GM11168 (cell line): Measurements from ENCODE around the gene LOC128125822.
"Not testable (repeated sequence)": the region's sequence is repeated elsewhere in the genome, so short reads cannot be mapped to it uniquely, and the experiment has no call there.

Experiments used
- in situ Hi-C: fragments of 300-500 bp; cut with MboI; formaldehyde crosslinking; loops from one replicate; pipeline ENCODE4 v1.12.0; 2022; ENCODE audit warnings: low sequenced_read_pairs; ENCODE audit not compliant: unreplicated experiment

The LOC128125822 gene

GRCh38 chr6:63572044-63572746 lies at the start of gene LOC128125822, which contains the start of gene PTP4A1:
LOC128125822 (plus strand) TSS chr6:63572480.
PTP4A1 (plus strand) TSS chr6:63572480; CDS start chr6:63576881, 4,401 bp downstream.
- in situ Hi-C loops: no loop called here

DNA sequence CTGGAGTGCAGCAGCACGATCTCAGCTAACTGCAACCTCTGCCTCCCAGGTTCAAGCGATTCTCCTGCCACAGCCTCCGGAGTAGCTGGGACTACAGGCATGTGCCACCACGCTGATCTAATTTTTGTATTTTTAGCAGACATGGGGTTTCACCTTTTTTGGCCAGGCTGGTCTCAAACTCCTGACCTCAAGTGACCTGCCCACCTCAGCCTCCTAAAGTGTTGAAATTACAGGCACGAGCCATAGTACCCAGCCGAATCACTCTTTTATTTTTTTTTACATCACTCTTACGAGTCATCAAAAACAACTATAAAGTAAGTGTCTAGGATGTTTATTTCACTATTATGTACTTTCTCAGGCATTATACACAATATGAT lies 49.4 kb upstream of the LOC128125822 start:
- in situ Hi-C loops: not testable (repeated sequence)

DNA sequence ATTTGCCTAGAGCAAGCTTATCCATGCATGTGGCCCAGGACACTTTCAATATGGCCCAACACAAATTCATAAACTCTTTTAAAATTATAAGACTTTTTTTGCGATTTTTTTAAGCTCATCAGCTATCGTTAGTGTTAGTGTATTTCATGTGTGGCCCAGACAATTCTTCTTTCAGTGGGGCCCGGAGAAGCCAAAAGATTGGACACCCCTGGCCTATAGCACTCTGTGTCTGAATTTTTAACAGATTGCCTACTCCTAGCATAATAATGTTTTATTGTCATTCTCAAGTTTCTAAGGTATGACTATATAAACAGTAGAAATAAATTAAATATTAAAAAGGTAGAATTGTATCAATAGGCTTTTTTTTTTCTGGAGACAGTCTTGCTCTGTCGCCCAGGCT lies 48.6 kb upstream of the LOC128125822 start:
- in situ Hi-C loops: no loop called here

DNA sequence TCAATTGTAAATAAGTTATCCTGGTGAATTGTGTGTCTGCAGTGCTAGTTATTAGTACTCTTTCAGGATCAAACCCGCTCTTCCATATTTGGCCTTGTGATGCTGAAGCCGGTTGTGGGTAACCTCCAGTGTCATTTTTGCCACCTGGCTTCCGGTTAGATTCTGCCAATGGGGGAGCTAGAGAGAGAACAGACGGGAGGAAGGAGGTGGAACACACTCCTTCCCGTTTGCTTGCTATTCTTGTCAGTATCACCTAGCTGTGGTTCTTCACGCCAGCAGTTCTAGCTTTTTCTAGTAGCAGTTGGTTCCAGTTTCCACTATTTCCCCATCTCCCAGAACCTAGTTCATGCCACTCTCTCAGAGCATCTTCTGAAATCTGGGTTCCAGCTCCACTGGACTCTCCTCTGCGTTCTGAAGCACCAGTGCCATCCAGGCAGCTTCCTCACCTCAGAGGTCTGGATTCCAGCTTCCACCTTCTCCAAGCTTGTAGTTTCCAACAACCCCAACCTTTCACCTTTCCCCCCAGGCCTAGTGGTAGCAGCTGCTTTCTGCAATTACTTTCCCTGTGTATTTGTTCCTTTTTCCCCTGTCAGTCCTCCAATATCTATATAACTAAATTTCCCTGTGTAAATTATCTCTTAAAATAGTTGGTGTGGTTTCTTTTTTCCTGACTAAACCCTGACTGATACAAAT lies 46.9 kb upstream of the LOC128125822 start:
- in situ Hi-C loops: no loop called here

- in situ Hi-C loops: no loop called here
Observed at GRCh38 chr6:63526931-63527330, 45.3 kb upstream of the LOC128125822 start.

DNA sequence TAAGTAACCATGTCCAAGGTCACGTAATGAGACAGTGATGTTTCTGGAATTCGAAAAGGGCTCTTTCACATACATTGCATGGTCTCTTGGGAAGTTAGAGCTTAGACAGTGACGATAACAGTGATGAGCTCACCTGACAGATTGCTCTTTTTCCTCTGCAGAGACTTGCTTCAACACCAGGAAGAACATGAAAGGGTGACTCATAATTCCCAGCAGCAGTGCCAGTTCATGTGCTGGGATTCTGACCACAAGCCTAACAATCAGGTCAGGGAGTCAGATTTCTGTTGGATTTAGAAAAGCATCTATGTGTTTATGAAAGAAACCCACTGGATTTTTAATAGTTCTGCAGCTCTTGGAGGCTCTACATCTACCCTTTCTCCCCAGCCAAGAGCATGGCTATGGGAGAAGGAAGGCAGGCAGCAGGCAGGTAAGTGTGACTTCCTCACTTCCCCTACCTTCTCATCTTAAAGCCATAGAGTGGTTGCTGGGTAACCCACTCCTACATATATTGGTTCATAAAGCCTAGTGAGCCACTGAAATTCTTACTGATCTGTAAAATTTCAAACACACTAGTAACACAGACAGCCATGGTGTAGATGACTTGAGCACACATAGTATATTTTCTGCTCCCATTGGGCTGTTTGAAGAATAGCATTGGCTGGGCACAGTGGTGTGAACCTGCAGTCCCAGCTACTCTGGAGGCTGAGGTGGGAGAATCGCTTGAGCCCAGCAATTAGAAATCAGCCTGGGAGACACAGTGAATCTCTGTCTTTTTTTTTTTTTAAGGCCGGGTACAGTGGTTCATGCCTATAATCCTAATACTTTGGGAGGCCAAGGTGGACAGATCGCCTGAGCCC lies 44.4 kb upstream of the LOC128125822 start:
- in situ Hi-C loops: no loop called here

GRCh38 chr6:63529498-63529897 lies 42.8 kb upstream of the LOC128125822 start:
- in situ Hi-C loops: no loop called here

- in situ Hi-C loops: no loop called here
Observed at GRCh38 chr6:63530182-63530581, 42.1 kb upstream of the LOC128125822 start.

GRCh38 chr6:63530991-63531390 lies 41.3 kb upstream of the LOC128125822 start:
- in situ Hi-C loops: no loop called here

GRCh38 chr6:63533026-63533425 lies 39.3 kb upstream of the LOC128125822 start:
- in situ Hi-C loops: no loop called here

- in situ Hi-C loops: no loop called here
Observed at GRCh38 chr6:63533952-63534351, 38.3 kb upstream of the LOC128125822 start.

DNA sequence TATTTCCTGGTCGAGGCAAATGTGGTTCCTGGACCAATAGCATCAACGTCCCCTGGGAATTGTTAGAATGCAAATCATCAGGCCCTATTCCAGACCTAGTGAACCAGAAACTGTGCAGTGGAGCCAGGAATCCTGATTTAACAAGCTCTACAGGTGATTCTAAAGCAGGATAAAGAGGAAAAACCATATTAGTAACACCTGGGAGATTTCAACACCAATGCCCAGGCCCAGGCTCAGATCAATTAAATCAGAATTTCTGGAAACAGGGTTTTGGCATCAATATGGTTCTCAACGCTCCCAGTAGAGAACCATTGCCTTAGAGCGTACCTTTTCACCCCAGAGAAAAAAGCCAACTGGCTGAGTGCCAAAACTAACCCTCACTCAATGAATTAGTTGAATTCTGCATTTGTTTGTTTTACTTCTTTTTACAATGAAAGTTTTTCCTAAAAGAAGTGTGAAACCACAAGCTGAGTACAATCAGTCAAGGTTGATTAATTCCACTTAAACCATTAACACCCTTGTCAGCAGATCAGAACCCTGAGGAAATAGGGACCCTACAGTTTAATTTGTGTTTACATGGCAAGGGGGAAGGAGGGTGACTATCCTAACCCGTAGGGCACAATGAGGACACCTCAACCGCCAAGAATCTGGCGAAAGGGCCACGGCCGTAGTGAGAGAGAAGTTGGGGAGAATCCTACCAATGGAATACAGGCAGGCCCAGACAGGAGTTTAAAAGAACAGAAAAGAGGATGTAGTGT lies 34.9 kb upstream of the LOC128125822 start:
- in situ Hi-C loops: no loop called here

GRCh38 chr6:63537959-63538300 lies 34.4 kb upstream of the LOC128125822 start:
- in situ Hi-C loops: no loop called here

DNA sequence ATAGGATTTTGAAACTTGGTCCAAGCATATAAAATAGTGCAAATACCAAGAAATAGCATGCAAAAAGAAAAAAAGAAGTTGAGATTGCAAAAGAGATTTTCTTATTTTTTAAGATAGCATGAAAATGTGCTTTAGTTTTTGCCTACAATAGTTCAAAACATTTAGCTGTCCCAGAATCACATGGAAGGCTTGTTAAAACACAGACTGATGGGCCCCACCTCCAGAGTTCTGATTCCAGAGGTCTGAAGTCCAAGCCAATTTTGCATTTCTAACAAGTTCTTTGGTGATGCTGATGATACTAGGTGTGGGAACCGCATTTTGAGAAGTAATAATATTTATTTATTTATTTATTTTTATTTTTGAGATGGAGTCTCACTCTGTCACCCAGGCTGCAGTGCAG lies 33.7 kb upstream of the LOC128125822 start:
- in situ Hi-C loops: no loop called here

DNA sequence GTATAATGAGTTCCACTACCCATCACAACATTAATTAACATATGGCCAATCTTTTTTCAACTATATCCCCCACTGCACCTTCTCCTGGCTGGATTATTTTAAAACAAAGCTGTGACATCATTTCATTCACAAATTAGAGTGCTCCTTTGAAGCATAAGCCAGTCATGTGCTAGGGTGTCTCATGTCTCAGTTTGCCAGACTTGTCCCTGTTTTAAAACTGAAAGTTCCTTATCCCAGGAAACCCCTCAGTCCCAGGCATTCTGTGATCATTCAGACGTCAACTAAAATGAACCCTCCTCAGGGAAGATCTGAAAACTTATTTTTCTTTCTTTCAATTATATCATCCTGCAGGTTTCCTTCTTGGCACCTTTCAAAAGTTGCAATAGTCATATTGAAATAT lies 29.3 kb upstream of the LOC128125822 start:
- in situ Hi-C loops: no loop called here

- in situ Hi-C loops: no loop called here
Observed at GRCh38 chr6:63543982-63544381, 28.3 kb upstream of the LOC128125822 start.

DNA sequence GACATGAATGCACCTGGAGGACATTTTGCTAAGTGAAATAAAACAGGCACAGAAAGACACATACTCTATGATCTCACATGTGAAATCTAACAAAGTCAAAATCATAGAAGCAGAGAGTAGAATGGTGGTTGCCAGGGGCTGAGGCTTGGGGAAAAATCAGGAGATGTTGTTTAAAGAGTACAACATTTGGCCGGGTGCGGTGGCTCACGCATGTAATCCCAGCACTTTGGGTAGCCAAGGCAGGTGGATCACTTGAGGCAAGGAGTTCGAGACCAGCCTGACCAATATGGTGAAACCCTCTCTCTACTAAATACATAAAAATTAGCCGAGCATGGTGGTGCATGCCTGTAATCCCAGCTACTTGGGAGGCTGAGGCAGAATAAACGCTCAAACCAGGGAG lies 26.0 kb upstream of the LOC128125822 start:
- in situ Hi-C loops: no loop called here

- in situ Hi-C loops: no loop called here
Observed at GRCh38 chr6:63546697-63547096, 25.6 kb upstream of the LOC128125822 start.

GRCh38 chr6:63549076-63549475 lies 23.2 kb upstream of the LOC128125822 start:
- in situ Hi-C loops: no loop called here

DNA sequence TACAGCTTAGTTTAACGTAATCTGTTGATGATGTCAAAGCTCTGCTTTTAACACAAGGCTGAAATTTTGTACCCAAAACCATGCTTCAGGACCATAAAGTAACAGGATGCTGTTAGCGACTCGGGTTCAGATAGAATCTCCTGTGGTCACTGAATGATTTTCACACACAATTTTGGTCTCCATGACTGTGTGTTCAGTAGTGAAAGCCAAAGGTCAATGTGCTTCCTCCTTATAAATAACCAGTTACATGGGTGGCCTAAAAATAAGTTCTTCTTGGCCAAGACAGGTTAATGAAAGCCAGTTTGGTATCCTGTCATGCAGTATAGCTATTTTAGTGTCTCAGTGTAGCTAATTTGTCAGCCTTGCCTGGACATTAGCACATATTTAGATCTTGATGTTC lies 19.1 kb upstream of the LOC128125822 start:
- in situ Hi-C loops: no loop called here
